Tibial nerve (tissue), 4 donors: ENCODE results near the gene P3R3URF.

ENCODE experiments used
- CTCF ChIP-seq, 5 experiments: fragments of 200-600 bp in 3 of 5; fragments of 450-650 bp in 2 of 5; sonication (generic) in 3 of 5; IDR thresholded peaks; one replicate each; pipeline ENCODE4 v1.5.1; 2016 to 2019; ENCODE audit warnings: antibody characterized with exemption in 5 of 5, mild to moderate bottlenecking in 3 of 5, moderate library complexity in 2 of 5
- EP300 ChIP-seq, 2 donors: sonication (generic); formaldehyde crosslinking; IDR thresholded peaks; one replicate each; pipeline ENCODE4 v1.6.1; 2017; ENCODE audit warnings: antibody characterized with exemption in 2 of 2, mild to moderate bottlenecking in 1 of 2
- POLR2A ChIP-seq, 2 donors: fragments of 450-650 bp; IDR thresholded peaks; one replicate each; pipeline ENCODE4 v1.6.1; 2017; ENCODE audit warnings: antibody characterized with exemption in 2 of 2, mild to moderate bottlenecking in 2 of 2, moderate library complexity in 2 of 2

GRCh38 chr1:46211051-46211450, 34.8 kb upstream of the P3R3URF start:
- TF ChIP-seq CTCF (IDR thresholded peaks at IDR 0.05) (no peak), POLR2A (IDR thresholded peaks at IDR 0.05) (no peak), EP300 (IDR thresholded peaks at IDR 0.05) (no peak)
